K562 (cell line): ENCODE measurements around the gene RPL15. TPM values are rescaled to one million over a fixed set of nuclear protein-coding genes. Genes with fewer than 3 reads are reported as not detected.

ENCODE experiments used
- ATAC-seq: fragments of 200-7000 bp; cut with Tn5 transposase; 3 replicates; pipeline ENCODE4 v1.9.1; 2020; ENCODE audit warnings: moderate library complexity
- BruUV-seq: library from RNA; stranded (reverse); fragments of 400-500 nt; replicated peaks from 2 replicates; lab custom pipeline; 2021; lab: Mats Ljungman, UMichigan
- CTCF ChIA-PET: fragments of 300-600 bp; formaldehyde crosslinking; extraction: SDS; loops from one replicate; lab custom pipeline; 2021; ENCODE audit warnings: low intra/inter-chr PET ratio; lab: Yijun Ruan, JAX
- POLR2A ChIA-PET: fragments of 300-600, 350-650 bp; sonication (Branson Sonifier 250); formaldehyde crosslinking; extraction: SDS; loops from one replicate; lab custom pipeline; 2021; ENCODE audit warnings: antibody characterized with exemption, inconsistent platforms; lab: Yijun Ruan, JAX
- DNase-seq, 4 experiments: peaks; one replicate each; pipeline versions ENCODE4 v3.0.0 to v3.0.0-alpha.2; 2011 to 2018; ENCODE audit warnings: low spot score in 3 of 4, mixed read lengths in 3 of 4; ENCODE audit errors: extremely low read depth in 1 of 4
- FAIRE-seq: peaks from 2 replicates; lab custom pipeline; 2011; peaks lifted over from hg19 to GRCh38; lab: Jason Lieb, UNC
- H2AFZ ChIP-seq: 2 replicates; pipeline ENCODE4 v1.6.0; 2011; ENCODE audit warnings: low read depth, low read length, control low read depth, inconsistent platforms
- H3K27ac ChIP-seq: fragments of 200-600 bp; 3 replicates; pipeline ENCODE4 v1.8.0; 2011; ENCODE audit warnings: low read depth, mild to moderate bottlenecking, control low read depth, inconsistent platforms, low read length, moderate library complexity, mixed read lengths; ENCODE audit errors: extremely low read depth
- H3K27me3 ChIP-seq, 2 experiments: fragments of 300-600 bp in 1 of 2; 2 replicates in 1 of 2; 3 replicates in 1 of 2; pipeline versions ENCODE4 v1.6.0 to v1.8.0; 2011; ENCODE audit warnings: inconsistent platforms in 2 of 2, low read length in 2 of 2, mild to moderate bottlenecking in 1 of 2, mixed read lengths in 1 of 2, moderate library complexity in 1 of 2; ENCODE audit not compliant: control insufficient read depth in 2 of 2, insufficient read depth in 2 of 2
- H3K36me3 ChIP-seq: fragments of 300-600 bp; 3 replicates; pipeline ENCODE4 v1.8.0; 2011; ENCODE audit warnings: mild to moderate bottlenecking, low read length, inconsistent platforms; ENCODE audit not compliant: control insufficient read depth, insufficient read depth
- H3K4me1 ChIP-seq, 2 experiments: fragments of 200-600 bp in 1 of 2; replicated peaks in 1 of 2; 2 replicates in 1 of 2; 3 replicates in 1 of 2; pipeline versions ENCODE4 v1.5.1 to v1.8.0; 2011; ENCODE audit warnings: inconsistent platforms in 2 of 2, low read length in 2 of 2, mild to moderate bottlenecking in 1 of 2, mixed read lengths in 1 of 2, moderate library complexity in 1 of 2; ENCODE audit not compliant: control insufficient read depth in 2 of 2, insufficient read depth in 2 of 2
- H3K4me2 ChIP-seq: 2 replicates; pipeline ENCODE4 v1.6.1; 2011; ENCODE audit warnings: low read length, control low read depth, inconsistent platforms, mixed read lengths; ENCODE audit not compliant: insufficient read depth
- H3K4me3 ChIP-seq: fragments of 200-600 bp; sonication (generic), shearing (Covaris generic); 2 replicates; pipeline ENCODE4 v1.5.1; 2016; ENCODE audit warnings: control low read depth, inconsistent platforms
- H3K79me2 ChIP-seq: fragments of 200-600 bp; 3 replicates; pipeline ENCODE4 v1.8.0; 2011; ENCODE audit warnings: low read length, inconsistent platforms; ENCODE audit not compliant: control insufficient read depth, insufficient read depth
- H3K9ac ChIP-seq, 2 experiments: 2 replicates each; pipeline versions ENCODE4 v1.6.0 to v1.6.1; 2011; ENCODE audit warnings: low read depth in 2 of 2, low read length in 2 of 2, control low read depth in 1 of 2, inconsistent platforms in 1 of 2, mild to moderate bottlenecking in 1 of 2, mixed read lengths in 1 of 2; ENCODE audit not compliant: insufficient read depth in 1 of 2
- H3K9me1 ChIP-seq: one replicate; pipeline ENCODE4 v1.6.0; 2011; ENCODE audit warnings: inconsistent platforms, mild to moderate bottlenecking, low read length, moderate library complexity; ENCODE audit not compliant: control insufficient read depth, insufficient read depth
- H3K9me3 ChIP-seq: replicated peaks from 2 replicates; pipeline ENCODE4 v1.5.1; 2011; ENCODE audit warnings: low read depth, low read length, inconsistent platforms; ENCODE audit not compliant: control insufficient read depth, insufficient read depth
- H4K20me1 ChIP-seq: replicated peaks from 2 replicates; pipeline ENCODE4 v1.6.1; 2011; ENCODE audit warnings: low read length, inconsistent platforms, mixed read lengths; ENCODE audit not compliant: control insufficient read depth, insufficient read depth
- PHB ChIP-seq: fragments of 250-450 bp; sonication (Bioruptor Pico); IDR thresholded peaks from 2 replicates; pipeline ENCODE4 v1.5.0; 2021
- PML ChIP-seq: IDR thresholded peaks from 2 replicates; pipeline ENCODE4 v1.6.1; 2012; ENCODE audit warnings: low read length, inconsistent platforms
- TRIM24 ChIP-seq, 2 experiments: fragments of 450-650 bp; IDR thresholded peaks; 2 replicates each; pipeline ENCODE4 v1.6.1; 2016
- WGBS: fragments of 100-300 bp; shearing (Covaris generic); methylation state at CpG from one replicate; pipeline ENCODE4 v1.1.6; 2016; ENCODE audit warnings: low coverage, mixed read lengths; ENCODE audit not compliant: insufficient coverage; ENCODE audit errors: missing lambda C conversion rate; 5-methylcytosine and 5-hydroxymethylcytosine counted together
- in situ Hi-C: fragments of 300-500 bp; cut with MboI; formaldehyde crosslinking; loops from 4 replicates; pipeline ENCODE4 v1.15.0; 2018; ENCODE audit warnings: inconsistent platforms, mixed read lengths
- intact Hi-C: fragments of 100-400 bp; cut with micrococcal nuclease; formaldehyde crosslinking; loops from 2 replicates; pipeline ENCODE4 v1.14.2; 2022
- polyA plus RNA-seq, 8 experiments: library from polyadenylated mRNA; depleted of rRNA in 4 of 8; stranded (reverse) in 5 of 8; unstranded in 3 of 8; fragments of >200 nt; fragmentation: Nextera tagmentation in 2 of 8; fragmentation: Illumina TruSeq in 1 of 8; extraction: Ambion mirVana in 2 of 8; extraction: Trizol in 1 of 8; gene quantifications; 2 replicates each; pipeline versions ENCODE4 v1.2.1 to v1.2.3, GENCODE V29; 2011 to 2014; ENCODE audit warnings: inconsistent platforms in 1 of 8, missing spikeins in 1 of 8
- total RNA-seq, 7 experiments: library from RNA; depleted of rRNA in 6 of 7; stranded (reverse); fragments of >200 nt in 6 of 7; fragmentation: Illumina TruSeq in 2 of 7; extraction: Trizol in 2 of 7; gene quantifications; 2 replicates each; pipeline versions ENCODE4 v1.2.1 to v1.2.3, GENCODE V29; 2011 to 2021; ENCODE audit warnings: low replicate concordance in 1 of 7
- TF ChIP-seq, protein P1 (sequence below), 2 experiments: fragments of 450-650 bp in 1 of 2; sonication (generic) in 1 of 2; formaldehyde crosslinking in 1 of 2; IDR thresholded peaks; 2 replicates each; pipeline versions ENCODE4 v1.7.1 to v1.9.0; 2016 to 2022; ENCODE audit warnings: inconsistent platforms in 1 of 2, mild to moderate bottlenecking in 1 of 2, missing genetic modification reagents in 1 of 2

Gene RPL15
- total and polyA plus RNA-seq, 9 of the 15 experiments (the other 6 are each of a cell fraction or from before 2014, with no cell fraction given), result 2,393 to 8,850 (median 3,928) TPM

DNA sequence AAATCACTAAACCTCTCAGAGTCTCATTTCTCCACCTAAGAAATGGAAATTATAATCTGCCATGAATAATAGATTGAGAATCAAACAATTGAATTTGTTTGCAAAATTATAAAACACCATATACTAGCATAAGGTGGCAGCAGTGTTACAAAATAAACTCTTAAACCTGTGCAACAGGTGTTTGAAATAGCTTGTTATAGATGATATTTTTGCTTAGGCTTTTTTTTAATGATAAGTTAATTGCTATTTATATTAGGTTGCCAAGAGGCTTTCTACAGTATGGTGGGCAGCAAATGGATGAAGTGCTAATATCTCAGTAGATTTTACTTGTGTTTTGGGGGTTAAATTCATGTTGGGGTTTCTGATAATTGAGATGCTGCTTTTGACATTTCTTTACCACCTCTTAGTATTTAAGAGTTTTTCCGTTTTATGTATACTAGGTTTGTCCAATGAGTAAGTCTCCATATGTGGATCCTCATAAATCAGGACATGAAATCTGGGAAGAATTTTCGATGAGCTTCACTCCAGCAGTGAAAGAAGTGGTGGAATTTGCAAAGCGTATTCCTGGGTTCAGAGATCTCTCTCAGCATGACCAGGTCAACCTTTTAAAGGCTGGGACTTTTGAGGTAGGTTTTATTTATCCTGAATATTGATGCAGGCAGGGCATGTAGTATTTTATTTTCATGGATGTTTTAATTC, 47.8 kb downstream of the RPL15 start:
- Histone ChIP-seq H2AFZ (no peak overlapping the region), H3K79me2 (no peaks in the 10 kb centered on the region), H3K27ac (no peak overlapping the region), H3K27me3 (no peaks in the 10 kb centered on the region), H4K20me1 (no peaks in the 10 kb centered on the region), H3K4me1 (no peaks in the 10 kb centered on the region), H3K36me3 (peaks cover 3% of the 10 kb centered on the region; the same call in 1 of the 3 replicates), H3K9ac (no peak overlapping the region), H3K4me3 (no peak overlapping the region), H3K9me1 (no peaks in the 10 kb centered on the region), H3K9me3 (no peaks in the 10 kb centered on the region), H3K4me2 (no peak overlapping the region)
- no TSS peak for BruUV-seq
- DNase-seq (no peak), FAIRE-seq (no peak), ATAC-seq (no peak)
- 62% methylated on average over 3 of the region's 3 CpGs for WGBS
- TF ChIP-seq TRIM24 (IDR thresholded peaks at IDR 0.05), result no peak
- TF ChIP-seq PHB, result no peak
- TF ChIP-seq, protein P1, sequence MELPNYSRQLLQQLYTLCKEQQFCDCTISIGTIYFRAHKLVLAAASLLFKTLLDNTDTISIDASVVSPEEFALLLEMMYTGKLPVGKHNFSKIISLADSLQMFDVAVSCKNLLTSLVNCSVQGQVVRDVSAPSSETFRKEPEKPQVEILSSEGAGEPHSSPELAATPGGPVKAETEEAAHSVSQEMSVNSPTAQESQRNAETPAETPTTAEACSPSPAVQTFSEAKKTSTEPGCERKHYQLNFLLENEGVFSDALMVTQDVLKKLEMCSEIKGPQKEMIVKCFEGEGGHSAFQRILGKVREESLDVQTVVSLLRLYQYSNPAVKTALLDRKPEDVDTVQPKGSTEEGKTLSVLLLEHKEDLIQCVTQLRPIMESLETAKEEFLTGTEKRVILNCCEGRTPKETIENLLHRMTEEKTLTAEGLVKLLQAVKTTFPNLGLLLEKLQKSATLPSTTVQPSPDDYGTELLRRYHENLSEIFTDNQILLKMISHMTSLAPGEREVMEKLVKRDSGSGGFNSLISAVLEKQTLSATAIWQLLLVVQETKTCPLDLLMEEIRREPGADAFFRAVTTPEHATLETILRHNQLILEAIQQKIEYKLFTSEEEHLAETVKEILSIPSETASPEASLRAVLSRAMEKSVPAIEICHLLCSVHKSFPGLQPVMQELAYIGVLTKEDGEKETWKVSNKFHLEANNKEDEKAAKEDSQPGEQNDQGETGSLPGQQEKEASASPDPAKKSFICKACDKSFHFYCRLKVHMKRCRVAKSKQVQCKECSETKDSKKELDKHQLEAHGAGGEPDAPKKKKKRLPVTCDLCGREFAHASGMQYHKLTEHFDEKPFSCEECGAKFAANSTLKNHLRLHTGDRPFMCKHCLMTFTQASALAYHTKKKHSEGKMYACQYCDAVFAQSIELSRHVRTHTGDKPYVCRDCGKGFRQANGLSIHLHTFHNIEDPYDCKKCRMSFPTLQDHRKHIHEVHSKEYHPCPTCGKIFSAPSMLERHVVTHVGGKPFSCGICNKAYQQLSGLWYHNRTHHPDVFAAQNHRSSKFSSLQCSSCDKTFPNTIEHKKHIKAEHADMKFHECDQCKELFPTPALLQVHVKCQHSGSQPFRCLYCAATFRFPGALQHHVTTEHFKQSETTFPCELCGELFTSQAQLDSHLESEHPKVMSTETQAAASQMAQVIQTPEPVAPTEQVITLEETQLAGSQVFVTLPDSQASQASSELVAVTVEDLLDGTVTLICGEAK (IDR thresholded peaks at IDR 0.05), result no peak
- TF ChIP-seq, protein P1 (CRISPR knock-in tag; IDR thresholded peaks at IDR 0.05), result no peak
- TF ChIP-seq PML, result no peak
- CTCF ChIA-PET, result no interaction called here
- intact Hi-C loops, result no loop called here
- POLR2A ChIA-PET, result interaction anchor here (1.0 to 1.6 kb wide), 2 partner anchors 16 to 47 kb away, joined by 3 to 4 read pairs; no protein-coding TSS in a partner anchor
- in situ Hi-C loops, result no loop called here
